GM21367 (cell line): ENCODE measurements around the gene ACTA2.

ENCODE experiments used
- ATAC-seq: cut with Tn5 transposase; IDR thresholded peaks from one replicate; pipeline ENCODE4 v1.9.1; 2021; ENCODE audit not compliant: unreplicated experiment

Gene ACTA2

GRCh38 chr10:88952647-88953111 is at the start of gene ACTA2:
ACTA2 (minus strand) TSS chr10:88952773; CDS start chr10:88948930, 3,843 bp downstream.
- ATAC-seq: no peak

GRCh38 chr10:89001729-89002072 is 49.1 kb upstream of the ACTA2 start:
- ATAC-seq: no peak

DNA sequence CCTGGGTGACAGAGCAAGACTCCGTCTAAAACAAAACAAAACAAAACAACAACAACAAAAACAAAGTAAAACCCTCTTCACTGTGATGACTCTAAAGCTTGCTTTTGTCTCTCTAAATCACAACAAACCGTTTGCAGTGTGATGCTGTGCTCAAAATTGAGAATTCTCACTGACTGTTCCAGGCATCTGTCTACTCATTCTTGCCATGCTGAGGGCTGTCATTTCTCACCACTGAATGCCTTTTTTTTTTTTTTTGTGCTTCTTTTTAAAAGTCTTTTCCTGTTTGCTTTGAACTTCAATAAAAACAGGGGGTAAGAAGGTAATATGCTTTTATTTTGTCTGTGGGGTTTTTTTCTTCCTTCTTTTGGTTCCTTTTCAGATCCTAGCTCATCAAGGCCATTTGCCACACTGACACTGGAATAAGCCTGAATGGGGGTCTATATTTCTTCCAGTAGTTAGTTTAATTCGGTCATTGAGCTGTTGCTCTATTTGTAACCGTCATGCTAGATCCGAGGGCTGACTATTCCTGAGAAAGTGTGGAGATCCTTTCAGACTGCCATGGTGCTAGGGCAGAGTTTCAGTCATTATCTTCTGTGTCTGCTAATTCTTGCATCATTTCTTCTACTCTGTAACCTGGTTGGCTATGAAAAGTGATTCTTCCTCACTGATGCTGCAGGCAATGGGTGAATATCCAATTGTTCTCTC is 48.6 kb upstream of the ACTA2 start:
- no peak for ATAC-seq

DNA sequence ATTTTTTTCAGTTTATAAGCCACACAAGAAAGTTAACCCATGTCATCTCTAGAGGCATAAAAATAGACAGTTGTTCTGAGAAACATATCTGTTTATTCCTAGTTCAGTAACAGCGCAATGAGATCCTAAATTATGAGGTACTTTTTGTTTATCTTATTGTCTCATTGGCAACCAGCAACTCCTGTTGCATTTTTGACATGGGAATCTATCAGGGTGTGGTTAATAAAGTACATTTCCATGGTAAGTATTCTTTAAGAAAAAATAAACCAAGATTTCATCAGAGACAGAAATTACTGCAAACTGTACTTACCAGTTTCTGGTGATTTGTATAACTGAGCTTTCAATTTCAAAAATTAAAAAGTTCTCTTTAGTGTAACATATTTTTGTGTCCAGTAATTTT is 47.1 kb upstream of the ACTA2 start:
- no peak for ATAC-seq

- ATAC-seq: no peak
These were observed 44.4 kb upstream of the ACTA2 start for GRCh38 chr10:88996927-88997326.

DNA sequence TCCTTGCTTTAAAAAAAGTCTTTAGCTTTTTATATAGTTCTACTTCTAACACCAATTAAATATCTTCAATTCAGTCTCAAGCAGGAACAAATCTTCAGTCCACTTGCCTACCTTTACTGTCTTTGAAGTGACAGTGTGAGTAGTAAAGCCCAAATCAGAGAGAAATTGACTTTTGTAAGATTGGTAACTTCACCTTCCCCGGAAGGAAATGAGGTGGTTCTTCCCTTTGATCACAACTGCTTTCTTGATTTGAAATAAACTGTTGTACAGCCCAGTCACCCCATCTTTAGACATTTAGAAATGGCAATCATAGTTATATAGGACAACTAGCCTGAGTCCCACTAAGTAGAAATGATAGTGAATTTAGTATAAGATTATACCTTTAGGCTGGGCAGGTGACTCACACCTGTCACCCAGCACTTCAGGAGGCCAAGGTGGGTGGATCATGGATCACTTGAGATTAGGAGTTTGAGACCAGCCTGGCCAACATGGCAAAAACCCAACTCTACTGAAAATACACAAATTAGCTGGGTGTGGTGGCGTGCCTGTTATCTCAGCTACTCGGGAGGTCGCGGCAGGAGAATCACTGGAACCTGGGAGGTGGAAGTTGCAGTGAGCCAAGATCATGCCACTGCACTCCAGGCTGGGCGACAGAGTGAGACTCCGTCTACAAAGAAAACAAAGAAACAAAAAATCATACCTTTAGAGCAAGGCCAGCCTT is 42.7 kb upstream of the ACTA2 start:
- ATAC-seq: no peak

DNA sequence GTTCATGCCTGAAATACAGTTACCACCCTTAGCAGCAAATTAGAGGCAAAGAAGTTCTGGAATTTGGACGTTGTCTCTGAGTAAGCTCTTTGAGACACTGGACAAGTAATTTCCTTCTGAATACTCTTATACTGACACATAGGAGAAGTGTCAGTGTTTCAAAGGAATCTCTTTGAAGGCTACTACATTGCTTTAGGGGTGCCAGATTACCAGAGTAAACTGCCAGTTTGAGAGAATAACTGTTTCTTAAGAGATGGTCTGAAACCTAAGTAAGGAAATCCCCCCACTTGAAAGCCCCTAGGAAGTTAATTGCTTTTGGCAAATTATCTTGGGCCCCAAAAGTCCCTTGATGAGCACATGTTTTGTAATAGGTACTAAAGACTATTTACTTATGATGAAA is 41.4 kb upstream of the ACTA2 start:
- ATAC-seq: no peak

GRCh38 chr10:88992921-88993524 is 40.5 kb upstream of the ACTA2 start:
- no peak for ATAC-seq

DNA sequence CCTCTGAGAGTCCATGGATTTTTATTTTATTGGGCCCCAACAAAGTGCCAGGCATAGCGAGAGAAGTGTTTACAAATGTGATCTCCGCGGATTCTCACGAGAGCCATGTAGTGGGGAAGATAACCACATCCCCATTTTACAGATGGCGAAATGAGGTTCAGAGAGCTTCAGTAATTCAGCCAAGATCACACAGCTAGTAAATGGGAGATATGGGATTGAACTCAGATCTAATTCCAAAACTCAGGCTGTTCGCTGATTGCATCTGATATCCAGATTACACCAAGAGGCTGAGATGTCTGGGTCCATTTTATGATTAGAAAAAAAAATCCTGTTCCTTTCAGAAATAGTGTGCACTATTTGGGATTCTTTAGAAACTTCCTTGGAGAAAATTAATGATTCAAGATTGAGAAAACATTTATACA is 39.3 kb upstream of the ACTA2 start:
- no peak for ATAC-seq

DNA sequence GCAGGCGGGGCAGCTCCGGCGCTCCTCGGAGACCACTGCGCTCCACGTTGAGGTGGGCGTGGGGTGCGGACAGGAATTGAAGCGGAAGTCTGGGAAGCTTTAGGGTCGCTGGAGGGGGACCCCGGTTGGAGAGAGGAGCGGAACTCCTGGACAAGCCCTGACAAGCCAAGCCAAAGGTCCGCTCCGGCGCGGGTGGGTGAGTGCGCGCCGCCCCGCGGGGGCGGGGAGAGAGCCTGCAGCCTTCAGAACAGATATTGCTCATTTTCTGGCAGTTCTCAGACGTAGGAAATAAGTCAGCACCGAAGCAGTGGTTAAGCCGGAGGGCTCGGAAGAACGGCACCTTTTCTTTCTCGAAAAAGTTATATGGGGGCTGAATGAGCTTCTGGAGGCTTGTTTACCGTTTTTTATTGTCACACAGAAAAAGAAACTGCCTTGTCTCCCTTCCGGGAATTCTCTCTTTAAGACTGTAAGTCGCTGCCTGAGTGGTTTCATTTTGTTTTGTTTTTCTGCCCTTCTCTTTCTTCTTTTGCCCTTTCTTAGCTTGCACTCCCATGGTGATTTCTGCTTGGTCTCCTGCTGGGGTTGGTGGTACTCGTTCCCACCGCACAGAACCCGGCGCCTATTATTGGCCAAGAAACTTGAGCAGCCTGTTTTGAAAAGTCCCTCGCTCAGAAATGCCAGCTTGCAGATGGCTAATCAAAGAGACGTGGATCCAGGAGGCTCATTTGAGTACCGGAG is 38.8 kb upstream of the ACTA2 start:
- peak; percentile 27 for ATAC-seq

DNA sequence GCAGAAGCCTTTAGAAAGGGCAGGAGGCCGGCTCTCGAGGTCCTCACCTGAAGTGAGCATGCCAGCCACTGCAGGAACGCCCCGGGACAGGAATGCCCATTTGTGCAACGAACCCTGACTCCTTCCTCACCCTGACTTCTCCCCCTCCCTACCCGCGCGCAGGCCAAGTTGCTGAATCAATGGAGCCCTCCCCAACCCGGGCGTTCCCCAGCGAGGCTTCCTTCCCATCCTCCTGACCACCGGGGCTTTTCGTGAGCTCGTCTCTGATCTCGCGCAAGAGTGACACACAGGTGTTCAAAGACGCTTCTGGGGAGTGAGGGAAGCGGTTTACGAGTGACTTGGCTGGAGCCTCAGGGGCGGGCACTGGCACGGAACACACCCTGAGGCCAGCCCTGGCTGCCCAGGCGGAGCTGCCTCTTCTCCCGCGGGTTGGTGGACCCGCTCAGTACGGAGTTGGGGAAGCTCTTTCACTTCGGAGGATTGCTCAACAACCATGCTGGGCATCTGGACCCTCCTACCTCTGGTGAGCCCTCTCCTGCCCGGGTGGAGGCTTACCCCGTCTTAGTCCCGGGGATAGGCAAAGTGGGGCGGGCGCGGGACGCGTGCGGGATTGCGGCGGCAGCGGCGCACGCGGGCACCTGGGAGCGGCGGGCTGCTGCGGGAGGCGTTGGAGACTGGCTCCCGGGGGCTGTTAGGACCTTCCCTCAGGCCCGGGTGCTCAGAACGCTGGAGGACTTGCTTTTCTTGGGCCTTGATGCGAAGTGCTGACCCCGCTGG is 38.0 kb upstream of the ACTA2 start, which contains the start of gene FAS:
Gene FAS, plus strand, starts transcription at position 415 of the 777 bp plus-strand sequence. Its CDS starts 79 bp downstream, at position 494.
- peak; percentile 46 for ATAC-seq

GRCh38 chr10:88989824-88990383 is 37.3 kb upstream of the ACTA2 start:
- ATAC-seq: no peak

DNA sequence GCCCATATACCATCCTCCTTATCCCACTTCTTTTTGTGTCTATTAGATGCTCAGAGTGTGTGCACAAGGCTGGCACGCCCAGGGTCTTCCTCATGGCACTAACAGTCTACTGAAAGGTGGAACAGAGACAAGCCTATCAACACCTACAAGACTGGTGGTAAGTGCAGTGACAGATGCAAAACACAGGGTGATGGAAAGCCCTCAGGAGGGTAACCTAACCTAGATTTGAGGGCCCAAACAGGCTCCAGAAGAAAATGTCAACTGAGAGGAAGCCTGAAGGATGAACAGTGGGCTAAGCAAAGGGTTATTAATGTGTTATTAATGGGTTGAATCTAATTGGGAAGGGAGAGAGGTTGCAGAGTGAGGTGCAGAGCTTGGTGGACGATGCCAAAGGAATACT is 36.9 kb upstream of the ACTA2 start:
- ATAC-seq: no peak

- no peak for ATAC-seq
These were observed 35.3 kb upstream of the ACTA2 start for GRCh38 chr10:88987840-88988239.

GRCh38 chr10:88987243-88987725 is 34.7 kb upstream of the ACTA2 start:
- ATAC-seq: no peak

- ATAC-seq: no peak
These were observed 34.1 kb upstream of the ACTA2 start for GRCh38 chr10:88986549-88987242.

GRCh38 chr10:88984525-88984924 is 32.0 kb upstream of the ACTA2 start:
- no peak for ATAC-seq

- no peak for ATAC-seq
These were observed 31.4 kb upstream of the ACTA2 start for GRCh38 chr10:88983939-88984338.

- no peak for ATAC-seq
These were observed 30.6 kb upstream of the ACTA2 start for GRCh38 chr10:88983206-88983605.
